22Rv1 (cell line): ENCODE measurements around the gene RASA3.

ENCODE experiments used
- H3K27ac ChIP-seq: fragments of 450-650 bp; 2 replicates; pipeline ENCODE4 v1.5.1; 2017
- CTCF ChIP-seq: fragments of 450-650 bp; IDR thresholded peaks from 2 replicates; pipeline ENCODE4 v1.5.1; 2017; ENCODE audit warnings: mild to moderate bottlenecking
- ZFX ChIP-seq: fragments of 450-650 bp; IDR thresholded peaks from 2 replicates; pipeline ENCODE4 v1.6.1; 2017; ENCODE audit warnings: antibody characterized with exemption, borderline replicate concordance

The RASA3 gene

GRCh38 chr13:114154476-114154875 lies 22.1 kb upstream of the RASA3 start:
- H3K27ac ChIP-seq, result no peak overlapping the region
- TF ChIP-seq ZFX, result no peak
- no peak for TF ChIP-seq CTCF

- H3K27ac ChIP-seq, result no peak overlapping the region
- TF ChIP-seq ZFX (no peak), CTCF (no peak)
These were observed 21.2 kb upstream of the RASA3 start for GRCh38 chr13:114153485-114154080.

- TF ChIP-seq ZFX (no peak), CTCF (no peak)
- no peak overlapping the region for H3K27ac ChIP-seq
These were observed 20.5 kb upstream of the RASA3 start for GRCh38 chr13:114152831-114153371.

- no peak for TF ChIP-seq CTCF
- no peak for TF ChIP-seq ZFX
- no peak overlapping the region for H3K27ac ChIP-seq
These were observed 19.8 kb upstream of the RASA3 start for GRCh38 chr13:114152285-114152645.

GRCh38 chr13:114151565-114152284 lies 19.3 kb upstream of the RASA3 start:
- TF ChIP-seq CTCF (peak; percentile 22), ZFX (no peak)
- H3K27ac ChIP-seq, result no peak overlapping the region

- no peak overlapping the region for H3K27ac ChIP-seq
These were observed 18.6 kb upstream of the RASA3 start for GRCh38 chr13:114151031-114151430.

More at GRCh38 chr13:114151031-114151430, 18.6 kb upstream of the RASA3 start:
- no peak for TF ChIP-seq CTCF
- no peak for TF ChIP-seq ZFX
